ENCODE measurements around the gene CA12. TPM values are rescaled to one million over a fixed set of nuclear protein-coding genes. Genes with fewer than 3 reads are reported as not detected.

Gene CA12
- total RNA-seq, 1 experiment from 2014 or later: 0.97 TPM

GRCh38 chr15:63392361-63393009 lies 10.8 kb upstream of the CA12 start:
- no peak for DNase-seq (ENCODE audit: low spot score)
- H3K4me1 ChIP-seq (ENCODE audit: insufficient read depth, low read length, poor library complexity, severe bottlenecking): no peaks in the 10 kb centered on the region
- H3K4me3 ChIP-seq (ENCODE audit: low read depth, low read length, poor library complexity, severe bottlenecking): no peak overlapping the region
- no peak overlapping the region for H3K27ac ChIP-seq (ENCODE audit: low read depth, low read length, poor library complexity, severe bottlenecking)
- BruUV-seq (replicated peaks): no TSS peak
- H3K36me3 ChIP-seq (ENCODE audit: insufficient read depth, low read length, poor library complexity, severe bottlenecking): no peaks in the 10 kb centered on the region
- no peaks in the 10 kb centered on the region for H3K27me3 ChIP-seq (replicated peaks; ENCODE audit: insufficient read depth, low read depth, low read length, poor library complexity)
- ChIA-PET POLR2A (ENCODE audit: low non-redundant PET) (interaction anchor here (0.6 kb wide), 1 partner anchor 221 kb away, joined by 5 read pairs; no protein-coding TSS in a partner anchor), CTCF (no interaction called here)
- TF ChIP-seq EZH2 (IDR thresholded peaks at IDR 0.05; ENCODE audit: borderline replicate concordance, low read depth, low read length, poor library complexity, severe bottlenecking) (no peak), CTCF (conservative IDR thresholded peaks at IDR 0.05; ENCODE audit: low read depth, low read length) (no peak)
- H3K9me3 ChIP-seq (ENCODE audit: low read depth, low read length, poor library complexity, severe bottlenecking): no peaks in the 10 kb centered on the region
- intact Hi-C loops (cut with micrococcal nuclease; ENCODE audit: unreplicated experiment): no loop called here

- POLR2A ChIA-PET (ENCODE audit: low non-redundant PET): interaction anchor here (0.6 kb wide), 1 partner anchor 221 kb away, joined by 5 read pairs; no protein-coding TSS in a partner anchor
- Histone ChIP-seq H3K4me3 (ENCODE audit: low read depth, low read length, poor library complexity, severe bottlenecking) (no peak overlapping the region), H3K27ac (ENCODE audit: low read depth, low read length, poor library complexity, severe bottlenecking) (no peak overlapping the region), H3K4me1 (ENCODE audit: insufficient read depth, low read length, poor library complexity, severe bottlenecking) (no peaks in the 10 kb centered on the region), H3K36me3 (ENCODE audit: insufficient read depth, low read length, poor library complexity, severe bottlenecking) (no peaks in the 10 kb centered on the region), H3K9me3 (ENCODE audit: low read depth, low read length, poor library complexity, severe bottlenecking) (no peaks in the 10 kb centered on the region), H3K27me3 (replicated peaks; ENCODE audit: insufficient read depth, low read depth, low read length, poor library complexity) (no peaks in the 10 kb centered on the region)
- intact Hi-C loops (cut with micrococcal nuclease; ENCODE audit: unreplicated experiment): no loop called here
- no TSS peak for BruUV-seq (replicated peaks)
- TF ChIP-seq CTCF (conservative IDR thresholded peaks at IDR 0.05; ENCODE audit: low read depth, low read length) (no peak), EZH2 (IDR thresholded peaks at IDR 0.05; ENCODE audit: borderline replicate concordance, low read depth, low read length, poor library complexity, severe bottlenecking) (no peak)
- CTCF ChIA-PET: interaction anchor here (0.7 kb wide), 1 partner anchor 10 kb away, joined by 4 read pairs; no protein-coding TSS in a partner anchor
- no peak for DNase-seq (ENCODE audit: low spot score)
Observed at GRCh38 chr15:63391669-63392360, 10.2 kb upstream of the CA12 start.

- no peaks in the 10 kb centered on the region for H3K9me3 ChIP-seq (ENCODE audit: low read depth, low read length, poor library complexity, severe bottlenecking)
- no peak overlapping the region for H3K27ac ChIP-seq (ENCODE audit: low read depth, low read length, poor library complexity, severe bottlenecking)
- no TSS peak for BruUV-seq (replicated peaks)
- no peak for DNase-seq (ENCODE audit: low spot score)
- intact Hi-C loops (cut with micrococcal nuclease; ENCODE audit: unreplicated experiment): no loop called here
- H3K4me3 ChIP-seq (ENCODE audit: low read depth, low read length, poor library complexity, severe bottlenecking): no peak overlapping the region
- no peaks in the 10 kb centered on the region for H3K27me3 ChIP-seq (replicated peaks; ENCODE audit: insufficient read depth, low read depth, low read length, poor library complexity)
- ChIA-PET CTCF (interaction anchor here (0.7 kb wide), 1 partner anchor 11 kb away, joined by 4 read pairs; no protein-coding TSS in a partner anchor), POLR2A (ENCODE audit: low non-redundant PET) (interaction anchor here (0.7 kb wide), 1 partner anchor 11 kb away, joined by 4 read pairs; no protein-coding TSS in a partner anchor)
- no peak for TF ChIP-seq CTCF (conservative IDR thresholded peaks at IDR 0.05; ENCODE audit: low read depth, low read length)
- TF ChIP-seq EZH2 (IDR thresholded peaks at IDR 0.05; ENCODE audit: borderline replicate concordance, low read depth, low read length, poor library complexity, severe bottlenecking): no peak
- no peaks in the 10 kb centered on the region for H3K4me1 ChIP-seq (ENCODE audit: insufficient read depth, low read length, poor library complexity, severe bottlenecking)
- no peaks in the 10 kb centered on the region for H3K36me3 ChIP-seq (ENCODE audit: insufficient read depth, low read length, poor library complexity, severe bottlenecking)
Observed at GRCh38 chr15:63390689-63391088, 9.0 kb upstream of the CA12 start.

Data from A673 (cell line).